T-helper 22 cell (primary cell): ENCODE data around the gene ZNF512.
"Not testable (repeated sequence)": the region's sequence is repeated elsewhere in the genome, so short reads cannot be mapped to it uniquely, and the experiment has no call there.

Experiments used
- DNase-seq: peaks from one replicate; pipeline ENCODE4 v3.0.0-alpha.2; 2020; ENCODE audit warnings: low read depth

Gene ZNF512

GRCh38 chr2:27582129-27582694 lies 630 bp upstream of the ZNF512 start:
- no peak for DNase-seq

GRCh38 chr2:27583390-27583915 lies 611 bp downstream of the ZNF512 start:
- DNase-seq, result no peak

GRCh38 chr2:27584597-27584996 lies 1.8 kb downstream of the ZNF512 start:
- DNase-seq, result no peak

- no peak for DNase-seq
Measured at GRCh38 chr2:27587025-27587424, 4.2 kb downstream of the ZNF512 start.

GRCh38 chr2:27588308-27588707 lies 5.5 kb downstream of the ZNF512 start:
- DNase-seq, result no peak

- DNase-seq, result no peak
Measured at GRCh38 chr2:27591745-27592144, 8.9 kb downstream of the ZNF512 start.

GRCh38 chr2:27593240-27593639 lies 10.4 kb downstream of the ZNF512 start:
- DNase-seq, result no peak

GRCh38 chr2:27594020-27594703 lies 11.3 kb downstream of the ZNF512 start:
- DNase-seq, result not testable (repeated sequence)

GRCh38 chr2:27595412-27595811 lies 12.6 kb downstream of the ZNF512 start:
- DNase-seq, result not testable (repeated sequence)

GRCh38 chr2:27596627-27597026 lies 13.8 kb downstream of the ZNF512 start:
- no peak for DNase-seq

GRCh38 chr2:27606611-27607010 lies 23.8 kb downstream of the ZNF512 start:
- DNase-seq, result no peak

- no peak for DNase-seq
Measured at GRCh38 chr2:27613985-27614384, 31.1 kb downstream of the ZNF512 start.

- DNase-seq, result no peak
Measured at GRCh38 chr2:27615316-27615715, 32.5 kb downstream of the ZNF512 start.

- no peak for DNase-seq
Measured at GRCh38 chr2:27621524-27621923, 38.7 kb downstream of the ZNF512 start.

GRCh38 chr2:27622921-27623384 lies 40.1 kb downstream of the ZNF512 start:
- no peak for DNase-seq

GRCh38 chr2:27624943-27625342 lies 42.1 kb downstream of the ZNF512 start:
- DNase-seq, result no peak

- DNase-seq, result not testable (repeated sequence)
Measured at GRCh38 chr2:27626323-27626722, 43.5 kb downstream of the ZNF512 start.

- not testable (repeated sequence) for DNase-seq
Measured at GRCh38 chr2:27626921-27627320, 44.1 kb downstream of the ZNF512 start.

GRCh38 chr2:27627963-27628766 lies 45.3 kb downstream of the ZNF512 start:
- DNase-seq, result no peak

- DNase-seq, result peak; percentile 92
Measured at GRCh38 chr2:27628767-27629709, 46.2 kb downstream of the ZNF512 start, which contains the start of the genes CCDC121 and GPN1. CCDC121 (minus strand) TSS chr2:27629012; CDS start chr2:27627799, 1,213 bp downstream. GPN1 (plus strand) TSS chr2:27629050; CDS start chr2:27629059, 9 bp downstream.

- DNase-seq, result not testable (repeated sequence)
Measured at GRCh38 chr2:27630257-27630656, 47.4 kb downstream of the ZNF512 start.
